HepG2 (cell line): ENCODE data around the gene CLEC18B. TPM values are rescaled to one million over a fixed set of nuclear protein-coding genes. Genes with fewer than 3 reads are reported as not detected.
"Not testable (repeated sequence)": the region's sequence is repeated elsewhere in the genome, so short reads cannot be mapped to it uniquely, and the experiment has no call there.

Experiments used
- ATAC-seq: fragments of 200-7000 bp; cut with Tn5 transposase; 3 replicates; pipeline ENCODE4 v1.9.1; 2020; ENCODE audit warnings: mild to moderate bottlenecking, moderate library complexity
- BruUV-seq: library from RNA; stranded (reverse); fragments of 400-500 nt; replicated peaks from 2 replicates; lab custom pipeline; 2021; lab: Mats Ljungman, UMichigan
- CTCF ChIA-PET: fragments of 300-600 bp; formaldehyde crosslinking; extraction: SDS; loops from one replicate; lab custom pipeline; 2021; ENCODE audit warnings: low total read pairs, inconsistent platforms, low intra/inter-chr PET ratio; lab: Yijun Ruan, JAX
- POLR2A ChIA-PET: fragments of 350-600 bp; sonication (Branson Sonifier 250); formaldehyde crosslinking; loops from one replicate; lab custom pipeline; 2020; ENCODE audit warnings: antibody characterized with exemption, inconsistent platforms; lab: Yijun Ruan, JAX
- DNase-seq: peaks from one replicate; pipeline ENCODE4 v3.0.0-alpha.2; 2015; ENCODE audit warnings: low spot score
- FAIRE-seq: peaks from 3 replicates; lab custom pipeline; 2011; peaks lifted over from hg19 to GRCh38; lab: Jason Lieb, UNC
- H2AFZ ChIP-seq: one replicate; pipeline ENCODE4 v1.6.1; 2011; ENCODE audit warnings: low read length, inconsistent platforms
- H3K27ac ChIP-seq: fragments of 300-600 bp; 3 replicates; pipeline ENCODE4 v1.8.0; 2011; ENCODE audit warnings: mixed run types, mild to moderate bottlenecking, mixed read lengths, low read length, inconsistent platforms; ENCODE audit not compliant: insufficient read depth; ENCODE audit errors: extremely low read length
- H3K27me3 ChIP-seq, 2 experiments: fragments of 200-600 bp in 1 of 2; 2 replicates in 1 of 2; 3 replicates in 1 of 2; pipeline versions ENCODE4 v1.6.0 to v1.8.0; 2011; ENCODE audit warnings: low read length in 2 of 2, mild to moderate bottlenecking in 2 of 2, moderate library complexity in 2 of 2, inconsistent platforms in 1 of 2; ENCODE audit not compliant: insufficient read depth in 2 of 2, control insufficient read depth in 1 of 2
- H3K36me3 ChIP-seq, 2 experiments: fragments of 200-600 bp in 1 of 2; replicated peaks in 1 of 2; 2 replicates in 1 of 2; 3 replicates in 1 of 2; pipeline versions ENCODE4 v1.5.1 to v1.8.0; 2011; ENCODE audit warnings: low read length in 2 of 2, inconsistent platforms in 1 of 2; ENCODE audit not compliant: insufficient read depth in 2 of 2, control insufficient read depth in 1 of 2
- H3K4me1 ChIP-seq: 2 replicates; pipeline ENCODE4 v1.5.1; 2012; ENCODE audit warnings: low read length, inconsistent platforms; ENCODE audit not compliant: insufficient read depth
- H3K4me2 ChIP-seq: 2 replicates; pipeline ENCODE4 v1.6.0; 2011; ENCODE audit warnings: low read depth, low read length, inconsistent platforms
- H3K4me3 ChIP-seq, 3 experiments: fragments of 200-600 bp in 1 of 3; sonication (generic), shearing (Covaris generic) in 1 of 3; replicated peaks in 1 of 3; 2 replicates each; pipeline ENCODE4 v1.5.1; 2011 to 2016; ENCODE audit warnings: low read length in 3 of 3, inconsistent platforms in 2 of 3, low read depth in 2 of 3, mild to moderate bottlenecking in 2 of 3, control low read depth in 1 of 3, mixed read lengths in 1 of 3; ENCODE audit not compliant: insufficient read depth in 1 of 3
- H3K79me2 ChIP-seq: one replicate; pipeline ENCODE4 v1.6.1; 2011; ENCODE audit warnings: low read length, inconsistent platforms; ENCODE audit not compliant: insufficient read depth
- H3K9ac ChIP-seq: 2 replicates; pipeline ENCODE4 v1.6.0; 2011; ENCODE audit warnings: mild to moderate bottlenecking, low read depth, low read length, inconsistent platforms; ENCODE audit not compliant: insufficient read depth
- H3K9me3 ChIP-seq: 2 replicates; pipeline ENCODE4 v1.5.1; 2012; ENCODE audit warnings: mild to moderate bottlenecking, low read length
- H4K20me1 ChIP-seq: 2 replicates; pipeline ENCODE4 v1.6.0; 2011; ENCODE audit warnings: inconsistent platforms, mild to moderate bottlenecking, low read length, moderate library complexity; ENCODE audit not compliant: insufficient read depth
- WGBS: methylation state at CpG from one replicate; pipeline ENCODE4 v1.1.6; 2017; ENCODE audit warnings: low lambda C conversion rate; 5-methylcytosine and 5-hydroxymethylcytosine counted together
- in situ Hi-C: cut with HindIII; loops from 2 replicates; pipeline ENCODE4 v1.10.0; 2017; ENCODE audit warnings: low pct_unique_long_range_greater_than_20kb; ENCODE audit not compliant: extremely low pct_ligation_motif_present
- intact Hi-C: fragments of 100-400 bp; cut with micrococcal nuclease; formaldehyde crosslinking; loops from one replicate; pipeline ENCODE4 v1.10.0; 2022; ENCODE audit not compliant: unreplicated experiment
- polyA plus RNA-seq, 8 experiments: library from polyadenylated mRNA; depleted of rRNA in 3 of 8; stranded (reverse) in 7 of 8; unstranded in 1 of 8; fragments of >200 nt; fragmentation: Illumina TruSeq in 4 of 8; extraction: Trizol in 4 of 8; gene quantifications; 2 replicates each; pipeline versions ENCODE4 v1.2.1 to v1.2.3, GENCODE V29; 2011 to 2016; ENCODE audit warnings: low read depth in 4 of 8, missing spikeins in 1 of 8, mixed read lengths in 1 of 8; ENCODE audit not compliant: insufficient read depth in 1 of 8
- total RNA-seq, 5 experiments: library from RNA; depleted of rRNA; stranded (reverse); fragments of >200 nt; fragmentation: Illumina TruSeq; extraction: Trizol; gene quantifications; 2 replicates each; pipeline ENCODE4 v1.2.3, GENCODE V29; 2016; ENCODE audit warnings: low read depth in 1 of 5

Gene CLEC18B
- total and polyA plus RNA-seq, 2 of the 13 experiments (the other 11 are each of a cell fraction or from before 2014, with no cell fraction given), result 0.31 to 1.1 TPM

DNA sequence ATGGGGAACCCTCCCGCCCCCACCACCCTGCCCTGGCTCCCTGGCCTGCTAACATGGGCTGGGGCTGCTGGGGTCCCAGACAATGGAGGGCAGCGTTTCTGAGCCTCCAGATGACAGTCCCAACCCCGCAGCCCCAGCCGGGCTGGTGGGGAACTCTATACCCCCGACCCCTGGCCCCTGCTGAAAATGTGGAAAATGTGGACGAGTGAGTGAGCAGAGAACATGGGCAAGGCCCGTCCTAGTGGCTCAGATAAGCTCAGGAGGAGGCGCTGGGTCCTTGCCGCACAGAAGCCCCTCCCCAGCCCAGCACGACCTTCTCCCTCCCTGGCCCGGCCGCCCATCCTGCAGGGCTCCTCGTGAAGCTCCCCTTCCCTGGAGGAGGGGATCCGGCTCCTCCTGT, 1.5 kb downstream of the CLEC18B start:
- H3K36me3 ChIP-seq, H3K27me3 ChIP-seq, POLR2A ChIA-PET, H3K4me2 ChIP-seq, CTCF ChIA-PET, H2AFZ ChIP-seq, DNase-seq, intact Hi-C loops, FAIRE-seq, H3K79me2 ChIP-seq, H3K9ac ChIP-seq, BruUV-seq, in situ Hi-C loops, H4K20me1 ChIP-seq, H3K4me3 ChIP-seq, H3K9me3 ChIP-seq, H3K27ac ChIP-seq, H3K4me1 ChIP-seq: not testable (repeated sequence)
- 44% methylated on average over 4 of the region's 14 CpGs for WGBS
- peak; percentile 17 for ATAC-seq

GRCh38 chr16:74417897-74418296, 3.4 kb downstream of the CLEC18B start:
- FAIRE-seq, H3K4me1 ChIP-seq, H3K9me3 ChIP-seq, H3K36me3 ChIP-seq, H3K27me3 ChIP-seq, H3K4me2 ChIP-seq, H3K27ac ChIP-seq, H3K9ac ChIP-seq, in situ Hi-C loops, CTCF ChIA-PET, POLR2A ChIA-PET, BruUV-seq, H4K20me1 ChIP-seq, H3K79me2 ChIP-seq, ATAC-seq, intact Hi-C loops, DNase-seq, H2AFZ ChIP-seq, H3K4me3 ChIP-seq: not testable (repeated sequence)
- 69% methylated on average over 3 of the region's 15 CpGs for WGBS

- WGBS, result 41% methylated on average over 7 of the region's 7 CpGs
- ATAC-seq, FAIRE-seq, CTCF ChIA-PET, H3K27me3 ChIP-seq, H3K36me3 ChIP-seq, H3K4me1 ChIP-seq, H3K79me2 ChIP-seq, POLR2A ChIA-PET, H2AFZ ChIP-seq, BruUV-seq, H4K20me1 ChIP-seq, in situ Hi-C loops, intact Hi-C loops, H3K27ac ChIP-seq, DNase-seq, H3K9me3 ChIP-seq, H3K4me2 ChIP-seq, H3K9ac ChIP-seq, H3K4me3 ChIP-seq: not testable (repeated sequence)
Measured at GRCh38 chr16:74413920-74414319, 7.4 kb downstream of the CLEC18B start.

- DNase-seq, H3K27me3 ChIP-seq, BruUV-seq, H3K9ac ChIP-seq, H3K79me2 ChIP-seq, H3K27ac ChIP-seq, CTCF ChIA-PET, H3K9me3 ChIP-seq, H4K20me1 ChIP-seq, in situ Hi-C loops, H3K36me3 ChIP-seq, FAIRE-seq, H2AFZ ChIP-seq, H3K4me3 ChIP-seq, POLR2A ChIA-PET, intact Hi-C loops, H3K4me1 ChIP-seq, H3K4me2 ChIP-seq: not testable (repeated sequence)
- 44% methylated on average over 8 of the region's 9 CpGs for WGBS
- ATAC-seq, result peak; percentile 7
Measured at GRCh38 chr16:74413485-74413884, 7.8 kb downstream of the CLEC18B start.
